Vagina (tissue), 2 donors: ENCODE results near the gene ZNF282. TPM values are rescaled to one million over a fixed set of nuclear protein-coding genes. Genes with fewer than 3 reads are reported as not detected.

Experiments used
- DNase-seq, 2 donors: peaks; one replicate each; pipeline ENCODE4 v3.0.0-alpha.2; 2017; ENCODE audit errors: extremely low spot score in 2 of 2
- H3K27ac ChIP-seq: fragments of 200-600 bp; sonication (generic); one replicate; pipeline ENCODE4 v1.5.1; 2019
- H3K27me3 ChIP-seq: fragments of 200-600 bp; sonication (generic); one replicate; pipeline ENCODE4 v1.5.1; 2019
- H3K36me3 ChIP-seq, 2 donors: fragments of 200-600 bp; sonication (generic); one replicate each; pipeline ENCODE4 v1.5.1; 2017 to 2019
- H3K4me1 ChIP-seq: fragments of 200-600 bp; sonication (generic); one replicate; pipeline ENCODE4 v1.5.1; 2019
- H3K4me3 ChIP-seq, 2 donors: fragments of 200-600 bp; sonication (generic); 1 replicate in 1 of 2; 2 replicates in 1 of 2; pipeline ENCODE4 v1.5.1; 2016 to 2019
- H3K9me3 ChIP-seq: fragments of 200-600 bp; sonication (generic); one replicate; pipeline ENCODE4 v1.5.1; 2019
- CTCF ChIP-seq, 3 experiments: fragments of 450-650 bp in 2 of 3; fragments of 200-600 bp in 1 of 3; sonication (generic) in 1 of 3; IDR thresholded peaks; one replicate each; pipeline ENCODE4 v1.5.1; 2017 to 2019; ENCODE audit warnings: antibody characterized with exemption in 3 of 3, mild to moderate bottlenecking in 2 of 3, moderate library complexity in 2 of 3
- POLR2A ChIP-seq, 2 donors: fragments of 450-650 bp; IDR thresholded peaks; one replicate each; pipeline ENCODE4 v1.6.1; 2017; ENCODE audit warnings: antibody characterized with exemption in 2 of 2, mild to moderate bottlenecking in 2 of 2, moderate library complexity in 2 of 2
- POLR2AphosphoS5 ChIP-seq, 2 donors: sonication (generic); formaldehyde crosslinking; IDR thresholded peaks; one replicate each; pipeline ENCODE4 v1.9.0; 2017; ENCODE audit warnings: antibody characterized with exemption in 2 of 2, mild to moderate bottlenecking in 2 of 2, low read depth in 1 of 2; ENCODE audit not compliant: insufficient read depth in 1 of 2
- intact Hi-C: fragments of 100-400 bp; cut with DNase I; formaldehyde crosslinking; loops from one replicate; pipeline ENCODE4 v1.15.1; 2023
- total RNA-seq: library from RNA; depleted of rRNA; stranded (reverse); fragments of >200 nt; gene quantifications from one replicate; pipeline ENCODE4 v1.2.3, GENCODE V29; 2016

ZNF282 gene
- total RNA-seq, 1 donor from 2014 or later = 17.9 TPM

GRCh38 chr7:149153346-149153745 is 42.0 kb upstream of the ZNF282 start:
- peaks cover 34% of the 10 kb centered on the region for H3K4me1 ChIP-seq
- TF ChIP-seq POLR2AphosphoS5 (IDR thresholded peaks at IDR 0.05; ENCODE audit: insufficient read depth in 1 of 2, low read depth in 1 of 2) (no peak), CTCF (IDR thresholded peaks at IDR 0.05) (no peak), POLR2A (IDR thresholded peaks at IDR 0.05) (no peak)
- intact Hi-C loops = loop anchor here (10.0 kb wide), 2 partner anchors 59 to 1729 kb away; partner anchors contain the start of gene ZNF786
- no peak overlapping the region for H3K27ac ChIP-seq
- H3K4me3 ChIP-seq = no peak overlapping the region
- H3K36me3 ChIP-seq = peaks cover 3 to 35% of the 10 kb centered on the region in 2 donors
- no peak for DNase-seq
- H3K27me3 ChIP-seq = no peaks in the 10 kb centered on the region
- H3K9me3 ChIP-seq = no peaks in the 10 kb centered on the region

GRCh38 chr7:149154056-149154455 is 41.3 kb upstream of the ZNF282 start:
- Histone ChIP-seq H3K9me3 (no peaks in the 10 kb centered on the region), H3K27me3 (no peaks in the 10 kb centered on the region), H3K27ac (no peak overlapping the region), H3K4me3 (no peak overlapping the region), H3K36me3 (peaks cover 3 to 35% of the 10 kb centered on the region in 2 donors), H3K4me1 (peaks cover 27% of the 10 kb centered on the region)
- no peak for TF ChIP-seq POLR2A (IDR thresholded peaks at IDR 0.05)
- TF ChIP-seq POLR2AphosphoS5 (IDR thresholded peaks at IDR 0.05; ENCODE audit: insufficient read depth in 1 of 2, low read depth in 1 of 2) = no peak
- no peak for TF ChIP-seq CTCF (IDR thresholded peaks at IDR 0.05)
- intact Hi-C loops = loop anchor here (10.0 kb wide), 2 partner anchors 59 to 1729 kb away; partner anchors contain the start of gene ZNF786
- no peak for DNase-seq

GRCh38 chr7:149156898-149157297 is 38.4 kb upstream of the ZNF282 start:
- intact Hi-C loops = loop anchor here (10.0 kb wide), 2 partner anchors 62 to 1732 kb away; partner anchors contain the start of gene ZNF786
- Histone ChIP-seq H3K9me3 (no peaks in the 10 kb centered on the region), H3K4me3 (no peak overlapping the region), H3K36me3 (peaks cover 3 to 35% of the 10 kb centered on the region in 2 donors), H3K27me3 (no peaks in the 10 kb centered on the region), H3K4me1 (peaks cover 14% of the 10 kb centered on the region), H3K27ac (no peak overlapping the region)
- no peak for DNase-seq
- TF ChIP-seq POLR2A (IDR thresholded peaks at IDR 0.05) (no peak), POLR2AphosphoS5 (IDR thresholded peaks at IDR 0.05; ENCODE audit: insufficient read depth in 1 of 2, low read depth in 1 of 2) (no peak), CTCF (IDR thresholded peaks at IDR 0.05) (no peak)

- DNase-seq = no peak
- Histone ChIP-seq H3K4me1 (no peaks in the 10 kb centered on the region), H3K36me3 (peaks cover 0 to 23% of the 10 kb centered on the region in 2 donors), H3K27ac (no peak overlapping the region), H3K27me3 (no peaks in the 10 kb centered on the region), H3K4me3 (no peak overlapping the region), H3K9me3 (no peaks in the 10 kb centered on the region)
- TF ChIP-seq POLR2A (IDR thresholded peaks at IDR 0.05) (no peak), CTCF (IDR thresholded peaks at IDR 0.05) (no peak), POLR2AphosphoS5 (IDR thresholded peaks at IDR 0.05; ENCODE audit: insufficient read depth in 1 of 2, low read depth in 1 of 2) (no peak)
- intact Hi-C loops = no loop called here
Measured at GRCh38 chr7:149161241-149161848, 34.0 kb upstream of the ZNF282 start.

- TF ChIP-seq POLR2A (IDR thresholded peaks at IDR 0.05) (no peak), CTCF (IDR thresholded peaks at IDR 0.05) (no peak), POLR2AphosphoS5 (IDR thresholded peaks at IDR 0.05; ENCODE audit: insufficient read depth in 1 of 2, low read depth in 1 of 2) (no peak)
- no peak for DNase-seq
- intact Hi-C loops = no loop called here
Measured at GRCh38 chr7:149166142-149166541, 29.2 kb upstream of the ZNF282 start.

More at GRCh38 chr7:149166142-149166541, 29.2 kb upstream of the ZNF282 start:
- no peaks in the 10 kb centered on the region for H3K9me3 ChIP-seq
- H3K4me3 ChIP-seq = no peak overlapping the region
- H3K27me3 ChIP-seq = no peaks in the 10 kb centered on the region
- H3K36me3 ChIP-seq = peaks cover 0 to 51% of the 10 kb centered on the region in 2 donors
- H3K27ac ChIP-seq = no peak overlapping the region
- H3K4me1 ChIP-seq = no peaks in the 10 kb centered on the region
